DMS153 (cell line): ENCODE results near the gene LMO7.
"Not testable (repeated sequence)": the region's sequence is repeated elsewhere in the genome, so short reads cannot be mapped to it uniquely, and the experiment has no call there.

Source experiments
- DNase-seq: peaks from one replicate; lab custom pipeline; 2025; lab: John Stamatoyannopoulos, UW

LMO7 gene

DNA sequence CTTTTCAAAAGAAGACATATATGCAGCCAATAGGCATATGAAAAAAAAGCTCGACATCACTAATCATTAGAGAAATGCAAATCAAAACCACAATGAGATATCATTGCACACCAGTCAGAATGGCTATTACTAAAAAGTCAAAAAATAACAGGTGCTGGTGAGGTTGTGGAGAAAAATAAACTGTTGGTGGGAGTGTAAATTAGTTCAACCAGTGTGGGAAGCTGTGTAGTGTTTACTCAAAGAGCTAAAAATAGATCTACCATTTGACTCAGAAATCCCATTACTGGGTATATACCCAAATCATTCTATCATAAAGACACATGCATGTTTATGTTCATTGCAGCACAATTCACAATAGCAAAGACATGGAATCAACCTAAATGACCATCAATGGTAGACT is 106.9 kb downstream of the LMO7 start:
- DNase-seq, result not testable (repeated sequence)

- no peak for DNase-seq
Observed at GRCh38 chr13:75744127-75744526, 108.0 kb downstream of the LMO7 start.

DNA sequence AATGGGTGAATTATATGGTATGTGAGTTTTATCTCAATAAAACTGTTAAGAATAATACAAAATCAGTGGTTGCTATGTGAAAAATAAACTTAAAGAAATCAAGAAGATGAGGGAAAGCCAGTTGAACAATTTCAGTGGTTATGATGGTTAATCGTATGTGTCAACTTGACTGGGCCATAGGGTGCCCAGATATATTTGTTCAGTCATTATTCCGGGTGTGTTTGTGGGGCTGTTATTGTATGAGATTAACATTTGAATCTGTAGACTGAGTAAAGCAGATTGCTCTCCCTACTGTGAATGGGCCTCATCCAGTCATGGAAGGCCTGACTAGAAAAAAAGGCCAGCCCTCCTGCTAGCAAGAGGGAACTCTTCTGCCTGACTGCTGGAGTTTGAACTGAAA is 109.3 kb downstream of the LMO7 start:
- no peak for DNase-seq

- DNase-seq, result no peak
Observed at GRCh38 chr13:75748874-75749273, 112.7 kb downstream of the LMO7 start.

DNA sequence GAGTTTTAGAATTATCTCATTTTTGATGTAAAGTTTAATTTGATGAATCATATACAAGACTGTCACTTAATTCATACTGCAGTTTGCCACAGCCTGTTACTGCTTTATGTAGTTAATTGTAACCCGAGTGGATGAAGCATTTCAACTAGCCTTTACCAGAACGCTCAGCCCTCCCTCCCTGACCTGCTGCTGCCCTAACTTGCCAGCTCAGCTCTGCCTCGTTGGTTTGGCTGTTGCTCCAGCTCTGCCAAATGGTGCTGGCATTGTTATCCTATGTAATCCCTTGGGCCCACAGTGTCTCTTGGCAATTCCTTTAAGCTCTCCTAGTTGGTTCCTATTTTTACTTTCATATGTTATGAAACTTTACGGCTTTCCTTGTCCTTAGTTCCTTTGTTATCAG is 113.3 kb downstream of the LMO7 start:
- DNase-seq, result peak; percentile 6

GRCh38 chr13:75751350-75751749 is 115.2 kb downstream of the LMO7 start:
- no peak for DNase-seq

DNA sequence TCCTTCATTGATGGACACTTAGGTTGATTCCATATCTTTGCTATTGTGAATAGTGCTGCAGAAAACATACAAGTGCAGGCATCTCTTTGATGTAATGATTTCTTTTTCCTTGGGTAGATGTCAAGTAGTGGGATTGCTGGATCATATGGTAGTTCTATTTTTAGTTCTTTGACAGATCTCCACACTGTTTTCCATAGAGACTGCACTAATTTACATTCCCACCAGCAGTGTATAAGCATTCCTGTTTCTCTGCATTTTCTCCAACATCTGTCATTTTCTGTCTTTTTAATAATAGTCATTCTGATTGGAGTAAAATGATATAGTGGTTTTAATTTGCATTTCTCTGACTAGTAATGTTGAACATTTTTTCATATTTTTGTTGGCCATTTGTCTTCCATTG is 116.7 kb downstream of the LMO7 start:
- no peak for DNase-seq

GRCh38 chr13:75754936-75755335 is 118.8 kb downstream of the LMO7 start:
- DNase-seq, result no peak

- DNase-seq, result no peak
Observed at GRCh38 chr13:75757336-75757735, 121.2 kb downstream of the LMO7 start.

DNA sequence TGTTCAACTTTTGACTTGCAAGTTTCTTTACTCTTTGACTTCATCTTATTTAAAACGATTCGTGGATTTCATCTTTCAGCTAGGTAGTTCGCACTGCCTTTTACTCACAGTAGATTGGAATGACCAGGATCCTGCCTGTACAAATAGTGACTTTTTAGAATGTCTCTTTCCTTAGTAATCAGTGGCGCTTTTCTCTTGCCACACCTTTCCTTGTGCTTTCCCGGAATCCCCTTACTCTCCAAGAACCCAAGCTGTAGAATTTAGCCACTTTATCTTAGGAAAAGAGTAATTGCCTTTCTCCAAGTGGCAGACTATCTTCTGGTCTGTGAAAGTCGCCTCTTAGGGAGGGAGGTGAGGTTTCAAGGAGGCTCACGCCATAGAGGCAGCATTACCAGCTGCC is 123.4 kb downstream of the LMO7 start:
- DNase-seq, result no peak

DNA sequence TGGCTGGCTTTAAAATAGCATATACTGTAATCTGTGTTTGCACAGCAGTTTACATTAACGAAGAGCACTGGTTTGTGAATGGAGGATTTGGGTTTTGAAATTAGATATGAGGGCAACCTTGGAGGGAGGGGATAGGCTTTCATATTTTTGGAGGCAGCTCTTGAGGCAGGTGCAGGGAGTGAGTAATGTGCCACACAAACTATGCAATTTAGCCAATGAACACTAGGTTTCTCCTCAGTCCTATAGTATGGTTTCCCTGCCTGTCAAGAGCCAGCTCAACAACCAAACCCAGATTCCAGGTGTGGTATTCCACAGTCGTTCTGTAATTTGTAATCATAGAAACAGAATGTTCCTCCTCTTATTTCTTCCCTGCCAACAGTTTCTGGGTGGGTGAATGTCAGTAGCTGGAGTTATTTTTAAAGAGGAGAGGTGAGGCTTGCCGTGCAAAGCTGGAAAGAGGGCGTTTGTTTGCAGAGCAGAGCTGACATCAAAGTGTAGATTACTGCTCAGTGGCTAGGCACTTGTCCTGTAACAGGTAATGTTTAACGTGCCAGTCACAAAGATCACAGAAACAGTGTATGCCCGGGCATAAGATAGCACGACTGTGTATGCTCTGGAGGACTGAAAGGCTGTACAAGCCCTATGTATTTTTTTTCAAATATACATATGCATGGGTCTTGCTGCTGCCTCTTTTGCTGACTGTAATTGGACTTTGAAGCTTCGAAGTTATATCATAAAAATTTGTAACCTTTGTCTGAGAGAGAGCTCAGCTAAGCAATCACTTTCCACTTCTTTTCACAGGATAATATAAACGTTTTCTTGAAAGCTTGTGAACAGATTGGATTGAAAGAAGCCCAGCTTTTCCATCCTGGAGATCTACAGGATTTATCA is 124.2 kb downstream of the LMO7 start:
- DNase-seq, result peak; percentile 84

DNA sequence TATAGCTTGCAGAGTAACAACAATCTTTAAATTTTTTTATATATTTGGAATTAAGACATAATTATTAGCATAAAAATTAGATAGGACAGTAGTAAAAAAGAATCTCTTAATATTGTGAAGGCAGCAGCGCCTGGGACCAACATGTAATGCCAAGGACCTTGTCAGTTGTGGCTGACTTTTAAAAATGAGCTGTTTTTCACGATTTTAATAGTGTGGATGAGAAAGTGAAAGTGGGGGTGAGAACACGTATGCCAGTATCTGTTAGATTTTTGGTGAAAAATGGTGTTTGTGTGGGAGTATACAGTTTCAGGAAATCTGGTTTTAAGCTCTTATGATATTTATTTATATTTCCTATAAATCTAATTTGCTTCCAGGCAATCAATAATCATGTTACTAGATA is 125.2 kb downstream of the LMO7 start:
- no peak for DNase-seq

DNA sequence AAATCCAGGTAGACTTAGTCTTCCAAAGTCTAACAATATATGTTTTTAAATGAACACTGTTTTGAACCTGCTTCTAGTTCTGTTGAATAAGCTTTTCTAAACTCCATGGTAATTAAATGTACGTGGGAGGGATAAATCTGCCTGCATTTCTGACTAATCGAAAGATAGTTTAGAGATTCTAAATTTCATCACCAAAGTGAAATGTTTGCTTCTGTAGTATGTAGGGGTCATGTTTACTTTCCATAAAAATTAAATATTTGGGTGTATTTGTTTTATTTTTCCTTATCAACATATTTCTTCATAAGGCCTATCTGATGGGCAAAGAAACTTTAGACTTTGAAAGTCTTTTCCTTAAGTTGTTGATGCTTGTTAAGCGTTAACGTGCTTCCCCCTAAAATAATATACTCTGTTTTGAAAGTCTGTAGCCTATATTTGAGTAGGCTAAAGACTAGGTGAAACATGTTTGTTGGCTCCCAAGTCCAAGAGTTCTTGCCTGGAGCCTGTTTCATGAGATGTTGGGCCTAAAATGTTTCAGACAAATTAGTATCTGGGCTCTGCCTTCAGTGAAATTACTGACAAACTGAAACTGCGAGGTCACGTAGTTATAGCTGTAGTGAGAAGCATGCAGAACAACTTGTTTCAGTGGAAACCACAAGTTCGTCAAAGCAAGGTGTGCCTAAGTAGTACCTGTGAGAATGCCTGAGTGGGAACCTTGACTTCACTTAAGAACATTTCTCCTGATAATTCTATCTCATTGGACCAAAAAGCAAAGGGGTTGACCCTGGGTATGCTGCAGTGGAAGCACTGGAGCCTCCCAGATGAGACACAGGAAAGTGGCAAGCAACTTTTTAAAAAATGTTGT is 126.2 kb downstream of the LMO7 start:
- no peak for DNase-seq

- DNase-seq, result no peak
Observed at GRCh38 chr13:75762955-75763354, 126.8 kb downstream of the LMO7 start.

DNA sequence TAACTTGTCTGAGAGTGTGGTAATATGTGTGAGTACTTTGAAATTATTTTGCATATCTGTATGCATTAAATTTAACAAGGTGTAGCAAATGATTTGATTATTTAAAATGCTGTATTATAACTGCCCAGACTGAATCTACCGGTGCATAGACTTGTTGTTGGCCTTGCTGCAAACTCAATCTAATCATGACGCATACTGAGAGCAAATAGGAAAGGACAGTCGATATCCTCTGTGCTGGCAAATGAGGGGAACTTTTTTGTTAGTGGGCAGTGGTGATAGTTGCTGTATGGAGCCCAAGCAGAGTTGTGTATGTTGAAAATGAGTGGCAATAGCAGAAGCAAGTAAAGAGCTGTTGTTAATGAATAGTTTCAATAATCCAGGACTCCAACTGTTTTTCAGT is 127.4 kb downstream of the LMO7 start:
- DNase-seq, result no peak

DNA sequence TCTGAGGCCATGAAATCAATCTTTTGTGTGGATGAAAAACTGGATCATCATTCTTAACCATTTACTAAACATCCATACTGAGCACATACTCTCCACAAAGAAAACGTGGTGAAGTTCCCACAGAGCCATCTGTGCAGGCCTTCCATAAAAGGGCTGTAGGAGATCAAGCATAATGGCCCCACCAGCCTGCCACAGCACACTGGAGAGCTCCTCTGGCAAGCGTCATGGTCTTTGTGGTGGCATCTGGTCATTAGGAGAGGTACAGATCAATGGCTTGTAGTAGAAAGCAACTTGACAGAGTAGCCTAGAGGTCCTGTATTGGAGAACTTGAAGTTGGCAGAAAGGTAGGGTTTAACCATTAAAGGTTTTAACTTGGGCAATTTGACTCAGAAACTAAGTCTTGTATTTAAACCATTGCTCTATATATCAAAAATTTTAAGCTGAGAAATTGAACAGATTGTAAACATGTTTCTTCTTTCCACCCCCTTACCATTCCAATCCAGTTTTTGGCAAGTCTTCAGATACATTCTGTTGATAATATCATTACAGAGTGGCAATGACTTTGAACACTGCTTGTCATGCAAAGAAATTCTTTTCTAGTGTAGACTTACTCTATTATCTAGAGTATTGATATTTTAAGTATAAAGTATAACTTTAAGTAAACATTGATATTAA is 128.3 kb downstream of the LMO7 start:
- DNase-seq, result no peak

GRCh38 chr13:75764926-75765310 is 128.8 kb downstream of the LMO7 start:
- DNase-seq, result no peak

DNA sequence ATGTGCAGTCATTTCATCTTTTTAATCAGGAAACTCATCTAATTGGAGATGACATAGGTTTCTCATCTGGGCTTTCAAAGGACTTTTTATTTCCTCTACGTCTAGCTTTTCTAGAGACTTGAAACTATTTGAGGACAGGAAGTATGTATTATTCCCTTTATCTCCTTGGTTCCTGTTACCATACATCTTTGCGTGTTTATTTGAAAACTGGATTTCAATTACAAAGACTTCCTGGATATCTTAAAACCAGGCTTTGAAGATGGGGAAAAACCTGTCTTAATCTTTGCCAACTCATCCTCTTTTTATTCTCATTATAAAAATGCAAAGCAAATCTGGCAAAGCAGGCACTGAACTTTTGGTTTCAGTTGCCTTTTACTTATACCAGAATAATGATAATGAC is 130.5 kb downstream of the LMO7 start:
- no peak for DNase-seq

GRCh38 chr13:75769141-75769905 is 133.2 kb downstream of the LMO7 start:
- no peak for DNase-seq

DNA sequence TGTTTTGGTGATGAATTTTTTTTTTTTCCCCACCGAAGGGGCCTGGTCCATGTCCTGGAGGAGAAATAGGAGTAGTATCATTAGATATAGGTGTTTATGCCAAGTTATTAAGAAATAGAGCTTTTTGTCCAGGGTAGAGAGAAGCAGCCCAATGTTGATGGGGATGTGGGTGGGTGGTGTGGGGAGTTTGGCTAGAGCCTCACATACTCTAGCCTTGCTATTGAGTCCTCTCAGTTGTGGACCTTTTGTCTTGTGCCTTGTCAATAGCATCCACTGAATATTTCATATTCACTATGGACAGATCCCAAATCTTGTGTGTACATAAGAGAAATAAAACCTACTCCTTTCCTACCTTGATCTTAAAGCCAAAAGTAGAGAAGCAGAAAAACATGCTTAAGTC is 134.0 kb downstream of the LMO7 start:
- no peak for DNase-seq

GRCh38 chr13:75770592-75771011 is 134.5 kb downstream of the LMO7 start:
- DNase-seq, result no peak

GRCh38 chr13:75771226-75771625 is 135.1 kb downstream of the LMO7 start:
- DNase-seq, result no peak
